ES-I3 (cell line): ENCODE data around the gene B3GNT9.
"Not testable (repeated sequence)": the region's sequence is repeated elsewhere in the genome, so short reads cannot be mapped to it uniquely, and the experiment has no call there.

Experiments used
- H3K36me3 ChIP-seq: 2 replicates; pipeline ENCODE4 v1.6.1; 2013; ENCODE audit warnings: mild to moderate bottlenecking, low read length, control low read depth, moderate library complexity; ENCODE audit not compliant: insufficient read depth
- H3K4me1 ChIP-seq: 2 replicates; pipeline ENCODE4 v1.6.1; 2013; ENCODE audit warnings: mild to moderate bottlenecking, control low read depth, low read length; ENCODE audit not compliant: insufficient read depth
- H3K9ac ChIP-seq: 2 replicates; pipeline ENCODE4 v1.6.1; 2013; ENCODE audit warnings: low read depth, mild to moderate bottlenecking, low read length, moderate library complexity
- H3K9me3 ChIP-seq: 2 replicates; pipeline ENCODE4 v1.6.1; 2013; ENCODE audit warnings: mild to moderate bottlenecking, low read length, moderate library complexity; ENCODE audit not compliant: control insufficient read depth, insufficient read depth

The B3GNT9 gene

GRCh38 chr16:67144943-67145342 is 5.9 kb downstream of the B3GNT9 start:
- H3K9ac ChIP-seq, result no peak overlapping the region
- peaks cover 33% of the 10 kb centered on the region for H3K36me3 ChIP-seq
- no peaks in the 10 kb centered on the region for H3K9me3 ChIP-seq
- no peaks in the 10 kb centered on the region for H3K4me1 ChIP-seq

DNA sequence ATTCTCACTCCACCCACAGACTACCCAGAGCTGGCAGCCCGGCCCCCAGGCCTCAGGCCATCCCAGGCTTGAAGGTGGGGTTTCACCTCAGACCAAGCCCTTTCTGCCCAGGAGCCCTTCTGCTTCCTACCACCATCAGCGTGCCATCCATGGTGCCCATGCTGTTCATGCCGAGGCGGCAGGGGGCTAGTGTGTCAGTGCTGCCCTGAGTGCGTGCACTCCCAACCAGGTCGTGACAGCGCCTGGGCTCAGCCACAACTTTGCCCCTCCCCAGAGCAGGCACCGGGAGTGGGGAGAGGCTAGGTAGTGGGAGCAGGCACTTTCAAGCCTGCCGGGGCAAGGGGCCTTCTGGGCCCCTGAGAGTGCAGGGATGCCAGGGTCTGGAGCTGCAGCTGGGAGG is 8.5 kb downstream of the B3GNT9 start:
- Histone ChIP-seq H3K36me3 (peaks cover 35% of the 10 kb centered on the region), H3K9me3 (no peaks in the 10 kb centered on the region), H3K4me1 (no peaks in the 10 kb centered on the region), H3K9ac (no peak overlapping the region)

DNA sequence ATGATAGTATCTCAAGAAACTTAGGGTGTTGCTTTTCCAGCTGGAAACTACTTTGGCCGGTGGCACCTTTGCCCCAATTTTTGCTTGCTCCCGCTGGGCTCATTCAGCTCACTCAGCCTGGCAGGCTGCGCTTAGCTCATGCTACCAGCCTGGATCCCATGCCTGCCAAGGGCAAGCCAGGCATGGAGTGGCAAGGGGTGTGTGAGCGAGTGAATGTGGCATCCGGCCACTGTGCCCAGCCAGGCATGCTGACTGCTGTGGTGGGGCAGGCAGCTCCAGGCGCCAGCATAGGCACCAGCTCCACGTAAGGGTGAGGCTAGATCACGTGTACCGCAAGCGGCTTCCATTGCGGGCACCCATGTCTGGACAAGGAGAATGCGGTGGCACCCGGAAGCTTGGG is 9.4 kb downstream of the B3GNT9 start:
- Histone ChIP-seq H3K36me3 (peaks cover 35% of the 10 kb centered on the region), H3K9ac (no peak overlapping the region), H3K4me1 (no peaks in the 10 kb centered on the region), H3K9me3 (no peaks in the 10 kb centered on the region)

- Histone ChIP-seq H3K9me3 (no peaks in the 10 kb centered on the region), H3K4me1 (no peaks in the 10 kb centered on the region), H3K36me3 (peaks cover 21% of the 10 kb centered on the region), H3K9ac (no peak overlapping the region)
Observed at GRCh38 chr16:67137605-67138004, 13.2 kb downstream of the B3GNT9 start.

DNA sequence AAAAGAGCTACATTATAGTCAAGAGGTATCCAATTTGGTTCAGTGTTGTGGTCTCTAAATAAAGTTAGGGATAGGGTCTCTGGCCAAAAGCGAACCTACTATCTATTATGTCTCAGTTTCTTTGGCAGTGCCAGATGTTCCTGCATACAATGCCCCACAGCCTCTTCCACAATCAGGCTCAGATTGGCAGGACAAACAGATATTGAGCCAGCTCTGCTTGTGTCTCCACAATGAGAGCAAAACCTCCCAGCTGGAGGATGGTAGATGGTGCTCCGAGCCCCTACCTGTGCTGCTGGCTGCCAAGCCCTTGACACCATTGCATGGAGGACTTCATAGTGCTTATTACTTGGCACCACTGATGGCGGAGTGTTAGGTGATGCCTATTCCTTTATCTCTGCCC is 21.4 kb downstream of the B3GNT9 start:
- Histone ChIP-seq H3K4me1 (no peaks in the 10 kb centered on the region), H3K9me3 (no peaks in the 10 kb centered on the region), H3K9ac (no peak overlapping the region), H3K36me3 (peaks cover 6% of the 10 kb centered on the region; the same call in 1 of the 2 replicates)

DNA sequence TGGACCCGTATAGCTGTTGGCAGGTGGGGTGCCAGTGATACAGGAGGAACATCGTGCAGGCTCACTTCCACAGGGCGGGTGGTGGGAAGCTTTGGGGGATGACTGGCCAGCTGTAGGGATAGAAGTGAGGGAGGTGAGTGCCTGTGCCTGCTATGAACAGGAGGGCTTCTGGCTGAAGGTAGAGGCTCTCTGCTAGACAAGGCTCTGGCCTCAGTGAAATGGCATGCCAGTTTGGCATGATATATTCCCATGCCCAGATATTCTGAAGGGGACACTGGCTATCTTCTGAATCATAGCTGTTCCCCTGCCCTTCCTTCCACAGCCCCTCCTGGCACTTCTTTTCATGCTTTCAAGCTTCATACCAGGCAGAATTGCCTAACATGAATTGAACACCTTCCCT is 21.9 kb downstream of the B3GNT9 start:
- Histone ChIP-seq H3K9ac (no peak overlapping the region), H3K9me3 (no peaks in the 10 kb centered on the region), H3K4me1 (no peaks in the 10 kb centered on the region), H3K36me3 (peaks cover 6% of the 10 kb centered on the region; the same call in 1 of the 2 replicates)

- Histone ChIP-seq H3K9ac (no peak overlapping the region), H3K4me1 (no peaks in the 10 kb centered on the region), H3K9me3 (no peaks in the 10 kb centered on the region), H3K36me3 (peaks cover 6% of the 10 kb centered on the region; the same call in 1 of the 2 replicates)
Observed at GRCh38 chr16:67128417-67128816, 22.4 kb downstream of the B3GNT9 start.

- H3K4me1 ChIP-seq, H3K9me3 ChIP-seq, H3K36me3 ChIP-seq, H3K9ac ChIP-seq: not testable (repeated sequence)
Observed at GRCh38 chr16:67122799-67123198, 28.0 kb downstream of the B3GNT9 start.

- no peak overlapping the region for H3K9ac ChIP-seq
- H3K9me3 ChIP-seq, result no peaks in the 10 kb centered on the region
- H3K4me1 ChIP-seq, result peaks cover 4% of the 10 kb centered on the region; the same call in 1 of the 2 replicates
- H3K36me3 ChIP-seq, result no peaks in the 10 kb centered on the region; the same call in 1 of the 2 replicates
Observed at GRCh38 chr16:67120025-67120424, 30.8 kb downstream of the B3GNT9 start.

DNA sequence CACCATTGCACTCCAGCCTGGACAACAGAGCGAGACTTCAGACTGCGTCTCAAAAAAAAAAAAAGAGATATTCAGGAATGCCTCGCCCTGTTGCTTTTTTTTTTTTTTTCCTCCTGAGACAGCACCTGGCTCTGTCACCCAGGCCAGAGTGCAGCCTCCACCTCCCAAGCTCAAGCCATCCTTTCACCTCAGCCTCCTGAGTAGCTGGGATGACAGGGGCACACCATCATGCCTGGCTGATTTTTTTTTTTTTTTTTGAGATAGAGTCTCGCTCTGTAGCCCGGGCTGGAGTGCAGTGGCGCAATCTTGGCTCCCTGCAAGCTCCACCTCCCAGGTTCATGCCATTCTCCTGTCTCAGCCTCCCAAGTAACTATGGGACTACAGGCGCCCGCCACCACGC is 33.1 kb downstream of the B3GNT9 start:
- H3K4me1 ChIP-seq, result peaks cover 4% of the 10 kb centered on the region; the same call in 1 of the 2 replicates
- no peak overlapping the region for H3K9ac ChIP-seq
- no peaks in the 10 kb centered on the region for H3K36me3 ChIP-seq
- H3K9me3 ChIP-seq, result no peaks in the 10 kb centered on the region

DNA sequence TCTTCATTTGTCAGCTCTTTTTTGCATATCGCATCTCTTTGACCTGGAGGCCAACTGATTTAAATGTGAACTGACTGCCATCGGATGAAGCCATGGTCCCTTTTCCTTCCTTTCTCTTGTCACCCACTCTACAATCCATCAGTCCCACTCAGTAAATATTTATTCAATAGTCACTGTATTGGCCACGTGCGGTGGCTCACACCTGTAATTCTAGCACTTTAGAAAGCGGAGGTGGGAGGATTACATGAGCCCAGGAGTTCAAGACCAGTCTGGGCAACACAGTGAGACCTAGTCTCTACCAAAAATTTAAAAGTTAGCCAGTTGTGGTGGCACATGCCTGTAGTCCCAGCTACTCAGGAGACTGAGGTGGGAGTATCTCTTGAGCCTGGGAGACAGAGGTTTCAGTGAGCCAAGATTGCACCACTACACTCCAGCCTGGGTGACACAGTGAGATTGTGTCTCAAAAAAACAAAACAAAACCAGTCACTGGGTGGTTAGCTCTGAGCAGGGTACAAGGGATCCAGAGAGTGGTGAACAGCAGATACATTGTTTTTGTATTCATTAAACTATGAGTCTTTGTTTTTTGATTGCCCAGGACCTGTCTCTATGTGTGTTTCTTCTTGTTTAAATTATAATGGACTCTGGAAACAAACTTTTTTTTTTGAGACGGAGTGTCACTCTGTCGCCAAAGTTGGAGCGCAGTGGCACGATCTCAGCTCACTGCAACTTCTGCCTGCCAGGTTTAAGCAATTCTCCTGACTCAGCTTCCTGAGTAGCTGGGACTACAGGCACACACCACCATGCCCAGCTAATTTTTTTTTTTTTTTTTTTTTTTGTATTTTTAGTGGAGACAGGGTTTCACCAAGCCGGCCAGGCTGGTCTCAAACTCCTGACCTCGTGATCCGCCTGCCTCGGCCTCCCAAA is 34.1 kb downstream of the B3GNT9 start:
- H3K9ac ChIP-seq, result no peak overlapping the region
- no peaks in the 10 kb centered on the region for H3K36me3 ChIP-seq
- H3K9me3 ChIP-seq, result no peaks in the 10 kb centered on the region
- H3K4me1 ChIP-seq, result peaks cover 4% of the 10 kb centered on the region; the same call in 1 of the 2 replicates

GRCh38 chr16:67115639-67116038 is 35.2 kb downstream of the B3GNT9 start:
- Histone ChIP-seq H3K9ac (no peak overlapping the region), H3K4me1 (peaks cover 10% of the 10 kb centered on the region; the same call in 1 of the 2 replicates), H3K36me3 (no peaks in the 10 kb centered on the region), H3K9me3 (no peaks in the 10 kb centered on the region)

GRCh38 chr16:67114793-67115192 is 36.0 kb downstream of the B3GNT9 start:
- Histone ChIP-seq H3K9ac (no peak overlapping the region), H3K9me3 (no peaks in the 10 kb centered on the region), H3K4me1 (peaks cover 12% of the 10 kb centered on the region; the same call in 1 of the 2 replicates), H3K36me3 (no peaks in the 10 kb centered on the region)

GRCh38 chr16:67112591-67113399 is 38.0 kb downstream of the B3GNT9 start:
- H3K4me1 ChIP-seq, result peaks cover 12% of the 10 kb centered on the region; the same call in 1 of the 2 replicates
- H3K9me3 ChIP-seq, result no peaks in the 10 kb centered on the region
- no peaks in the 10 kb centered on the region for H3K36me3 ChIP-seq
- no peak overlapping the region for H3K9ac ChIP-seq
